DND-41 (cell line): Measurements from ENCODE around the gene GK.

ENCODE experiments used
- ATAC-seq: fragments of 200-7000 bp; cut with Tn5 transposase; 3 replicates; pipeline ENCODE4 v1.9.1; 2021; ENCODE audit warnings: low read depth; ENCODE audit not compliant: insufficient read depth
- DNase-seq: peaks from one replicate; pipeline ENCODE4 v3.0.0-alpha.2; 2020
- H2AFZ ChIP-seq: 2 replicates; pipeline ENCODE4 v1.6.0; 2012; ENCODE audit warnings: low read depth, low read length
- H3K27ac ChIP-seq: 2 replicates; pipeline ENCODE4 v1.5.1; 2012; ENCODE audit warnings: low read length, inconsistent platforms
- H3K27me3 ChIP-seq: fragments of 200-600 bp; sonication (generic); 2 replicates; pipeline ENCODE4 v1.6.0; 2012; ENCODE audit warnings: low read length, mild to moderate bottlenecking, inconsistent platforms; ENCODE audit not compliant: insufficient read depth, poor library complexity
- H3K36me3 ChIP-seq: 2 replicates; pipeline ENCODE4 v1.5.1; 2012; ENCODE audit warnings: low read length, inconsistent platforms; ENCODE audit not compliant: insufficient read depth
- H3K4me1 ChIP-seq: 2 replicates; pipeline ENCODE4 v1.5.1; 2012; ENCODE audit warnings: mild to moderate bottlenecking, low read length; ENCODE audit not compliant: insufficient read depth
- H3K4me2 ChIP-seq: 2 replicates; pipeline ENCODE4 v1.6.0; 2012; ENCODE audit warnings: mild to moderate bottlenecking, moderate library complexity, low read length, inconsistent platforms; ENCODE audit not compliant: insufficient read depth
- H3K4me3 ChIP-seq, 2 experiments: fragments of 200-600 bp in 1 of 2; shearing (Covaris generic) in 1 of 2; 2 replicates each; pipeline ENCODE4 v1.5.1; 2012 to 2016; ENCODE audit warnings: inconsistent platforms in 2 of 2, low read length in 2 of 2, mild to moderate bottlenecking in 2 of 2, low read depth in 1 of 2, moderate library complexity in 1 of 2
- H3K79me2 ChIP-seq: 2 replicates; pipeline ENCODE4 v1.6.0; 2012; ENCODE audit warnings: low read length, inconsistent platforms; ENCODE audit not compliant: insufficient read depth
- H3K9ac ChIP-seq: 2 replicates; pipeline ENCODE4 v1.6.0; 2012; ENCODE audit warnings: low read depth, mild to moderate bottlenecking, inconsistent platforms, low read length, moderate library complexity
- H3K9me3 ChIP-seq: 2 replicates; pipeline ENCODE4 v1.5.1; 2012; ENCODE audit warnings: low read length, moderate library complexity, mild to moderate bottlenecking, inconsistent platforms; ENCODE audit not compliant: insufficient read depth, severe bottlenecking
- H4K20me1 ChIP-seq: 2 replicates; pipeline ENCODE4 v1.6.0; 2012; ENCODE audit warnings: low read length; ENCODE audit not compliant: insufficient read depth
- CTCF ChIP-seq: IDR thresholded peaks from 2 replicates; pipeline ENCODE4 v1.5.1; 2012; ENCODE audit warnings: borderline replicate concordance, low read length, moderate library complexity, mild to moderate bottlenecking; ENCODE audit not compliant: poor library complexity, severe bottlenecking; ENCODE audit errors: extremely low read depth
- EZH2 ChIP-seq: IDR thresholded peaks from 3 replicates; pipeline ENCODE4 v1.6.1; 2012; ENCODE audit warnings: borderline replicate concordance, low read depth, mild to moderate bottlenecking, moderate library complexity, low read length, inconsistent platforms; ENCODE audit not compliant: severe bottlenecking

Gene GK

GRCh38 chrX:30618160-30618765 lies 35.0 kb upstream of the GK start:
- Histone ChIP-seq H3K4me3 (no peak overlapping the region), H3K9me3 (no peaks in the 10 kb centered on the region), H2AFZ (no peak overlapping the region), H3K36me3 (no peaks in the 10 kb centered on the region), H4K20me1 (no peaks in the 10 kb centered on the region), H3K79me2 (no peaks in the 10 kb centered on the region), H3K9ac (no peak overlapping the region), H3K27ac (no peak overlapping the region), H3K4me1 (no peaks in the 10 kb centered on the region), H3K4me2 (no peak overlapping the region), H3K27me3 (no peaks in the 10 kb centered on the region)
- DNase-seq (no peak), ATAC-seq (no peak)
- no peak for TF ChIP-seq EZH2
- no peak for TF ChIP-seq CTCF

- ATAC-seq (no peak), DNase-seq (no peak)
- H3K36me3 ChIP-seq, result no peaks in the 10 kb centered on the region
- H3K4me3 ChIP-seq, result no peak overlapping the region
- H4K20me1 ChIP-seq, result no peaks in the 10 kb centered on the region
- no peaks in the 10 kb centered on the region for H3K4me1 ChIP-seq
- H3K79me2 ChIP-seq, result no peaks in the 10 kb centered on the region
- no peaks in the 10 kb centered on the region for H3K27me3 ChIP-seq
- H3K27ac ChIP-seq, result no peak overlapping the region
- H3K4me2 ChIP-seq, result no peak overlapping the region
- no peak overlapping the region for H3K9ac ChIP-seq
- H3K9me3 ChIP-seq, result no peaks in the 10 kb centered on the region
- H2AFZ ChIP-seq, result no peak overlapping the region
- no peak for TF ChIP-seq CTCF
- TF ChIP-seq EZH2, result no peak
Observed at GRCh38 chrX:30620125-30620524, 33.1 kb upstream of the GK start.

GRCh38 chrX:30620980-30621618 lies 32.1 kb upstream of the GK start:
- Histone ChIP-seq H4K20me1 (no peaks in the 10 kb centered on the region), H3K4me3 (no peak overlapping the region), H3K27me3 (no peaks in the 10 kb centered on the region), H3K4me2 (no peak overlapping the region), H3K27ac (no peak overlapping the region), H3K9ac (no peak overlapping the region), H2AFZ (no peak overlapping the region), H3K9me3 (no peaks in the 10 kb centered on the region), H3K4me1 (no peaks in the 10 kb centered on the region), H3K79me2 (no peaks in the 10 kb centered on the region), H3K36me3 (no peaks in the 10 kb centered on the region)
- no peak for TF ChIP-seq CTCF
- TF ChIP-seq EZH2, result no peak
- ATAC-seq (no peak), DNase-seq (no peak)

- DNase-seq (no peak), ATAC-seq (no peak)
- Histone ChIP-seq H3K79me2 (no peaks in the 10 kb centered on the region), H3K4me2 (no peak overlapping the region), H3K27me3 (no peaks in the 10 kb centered on the region), H3K9me3 (no peaks in the 10 kb centered on the region), H3K9ac (no peak overlapping the region), H2AFZ (no peak overlapping the region), H4K20me1 (no peaks in the 10 kb centered on the region), H3K36me3 (no peaks in the 10 kb centered on the region), H3K4me1 (no peaks in the 10 kb centered on the region), H3K27ac (no peak overlapping the region), H3K4me3 (no peak overlapping the region)
- TF ChIP-seq CTCF, result no peak
- no peak for TF ChIP-seq EZH2
Observed at GRCh38 chrX:30622361-30622760, 30.9 kb upstream of the GK start.
